ENCODE measurements around the gene PRSS12. TPM values are rescaled to one million over a fixed set of nuclear protein-coding genes. Genes with fewer than 3 reads are reported as not detected.

PRSS12 gene
- polyA plus RNA-seq, 1 donor from 2014 or later, result 1.1 TPM

DNA sequence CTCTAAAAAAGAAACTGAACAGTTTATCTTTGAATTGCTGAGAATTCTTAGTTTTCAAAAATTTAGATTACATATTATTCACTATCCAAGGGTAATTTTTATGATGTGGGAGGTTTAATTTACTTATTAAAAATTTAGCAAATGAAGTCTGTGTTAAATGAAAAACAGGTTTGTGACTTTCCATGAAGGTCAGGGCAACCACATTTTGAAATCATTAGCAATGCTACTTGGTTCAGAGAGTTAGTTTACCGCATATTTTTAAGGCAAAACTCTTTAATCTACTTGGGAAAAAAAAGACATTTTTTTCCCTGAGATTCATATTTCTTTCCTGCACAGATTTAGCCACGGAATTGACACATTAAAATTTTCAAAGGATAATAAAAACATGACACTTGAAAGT lies 37.3 kb upstream of the PRSS12 start:
- H3F3A ChIP-seq (ENCODE audit: insufficient read depth, low read length, poor library complexity, severe bottlenecking), result no peaks in the 10 kb centered on the region
- no peaks in the 10 kb centered on the region for H4K20me1 ChIP-seq (ENCODE audit: insufficient read depth)
- no peaks in the 10 kb centered on the region for H3K36me3 ChIP-seq (ENCODE audit: insufficient read depth, low read length)
- H2AFZ ChIP-seq (ENCODE audit: low read depth, low read length), result no peak overlapping the region
- no peaks in the 10 kb centered on the region for H3K9me3 ChIP-seq (ENCODE audit: low read length)
- TF ChIP-seq EP300 (conservative IDR thresholded peaks at IDR 0.05; ENCODE audit: poor library complexity, severe bottlenecking) (no peak), RAD21 (conservative IDR thresholded peaks at IDR 0.05) (no peak), TAF1 (IDR thresholded peaks at IDR 0.05; ENCODE audit: low read depth) (no peak), SMC3 (conservative IDR thresholded peaks at IDR 0.05; ENCODE audit: poor library complexity) (no peak)
- TF ChIP-seq, protein P1, sequence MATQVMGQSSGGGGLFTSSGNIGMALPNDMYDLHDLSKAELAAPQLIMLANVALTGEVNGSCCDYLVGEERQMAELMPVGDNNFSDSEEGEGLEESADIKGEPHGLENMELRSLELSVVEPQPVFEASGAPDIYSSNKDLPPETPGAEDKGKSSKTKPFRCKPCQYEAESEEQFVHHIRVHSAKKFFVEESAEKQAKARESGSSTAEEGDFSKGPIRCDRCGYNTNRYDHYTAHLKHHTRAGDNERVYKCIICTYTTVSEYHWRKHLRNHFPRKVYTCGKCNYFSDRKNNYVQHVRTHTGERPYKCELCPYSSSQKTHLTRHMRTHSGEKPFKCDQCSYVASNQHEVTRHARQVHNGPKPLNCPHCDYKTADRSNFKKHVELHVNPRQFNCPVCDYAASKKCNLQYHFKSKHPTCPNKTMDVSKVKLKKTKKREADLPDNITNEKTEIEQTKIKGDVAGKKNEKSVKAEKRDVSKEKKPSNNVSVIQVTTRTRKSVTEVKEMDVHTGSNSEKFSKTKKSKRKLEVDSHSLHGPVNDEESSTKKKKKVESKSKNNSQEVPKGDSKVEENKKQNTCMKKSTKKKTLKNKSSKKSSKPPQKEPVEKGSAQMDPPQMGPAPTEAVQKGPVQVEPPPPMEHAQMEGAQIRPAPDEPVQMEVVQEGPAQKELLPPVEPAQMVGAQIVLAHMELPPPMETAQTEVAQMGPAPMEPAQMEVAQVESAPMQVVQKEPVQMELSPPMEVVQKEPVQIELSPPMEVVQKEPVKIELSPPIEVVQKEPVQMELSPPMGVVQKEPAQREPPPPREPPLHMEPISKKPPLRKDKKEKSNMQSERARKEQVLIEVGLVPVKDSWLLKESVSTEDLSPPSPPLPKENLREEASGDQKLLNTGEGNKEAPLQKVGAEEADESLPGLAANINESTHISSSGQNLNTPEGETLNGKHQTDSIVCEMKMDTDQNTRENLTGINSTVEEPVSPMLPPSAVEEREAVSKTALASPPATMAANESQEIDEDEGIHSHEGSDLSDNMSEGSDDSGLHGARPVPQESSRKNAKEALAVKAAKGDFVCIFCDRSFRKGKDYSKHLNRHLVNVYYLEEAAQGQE (IDR thresholded peaks at IDR 0.05; ENCODE audit: borderline replicate concordance), result no peak
- no peak overlapping the region for H3K4me3 ChIP-seq (ENCODE audit: low read length)
- H3K79me2 ChIP-seq (replicated peaks; ENCODE audit: insufficient read depth, low read length), result no peaks in the 10 kb centered on the region
- no peak overlapping the region for H3K4me2 ChIP-seq (ENCODE audit: low read length)
- no peaks in the 10 kb centered on the region for H3K27me3 ChIP-seq (ENCODE audit: insufficient read depth, low read depth, low read length)
- H3K9me2 ChIP-seq (ENCODE audit: insufficient read depth, low read length), result no peaks in the 10 kb centered on the region
- H3K27ac ChIP-seq (ENCODE audit: low read length), result no peak overlapping the region
- H3K9ac ChIP-seq (ENCODE audit: low read length), result no peak overlapping the region

DNA sequence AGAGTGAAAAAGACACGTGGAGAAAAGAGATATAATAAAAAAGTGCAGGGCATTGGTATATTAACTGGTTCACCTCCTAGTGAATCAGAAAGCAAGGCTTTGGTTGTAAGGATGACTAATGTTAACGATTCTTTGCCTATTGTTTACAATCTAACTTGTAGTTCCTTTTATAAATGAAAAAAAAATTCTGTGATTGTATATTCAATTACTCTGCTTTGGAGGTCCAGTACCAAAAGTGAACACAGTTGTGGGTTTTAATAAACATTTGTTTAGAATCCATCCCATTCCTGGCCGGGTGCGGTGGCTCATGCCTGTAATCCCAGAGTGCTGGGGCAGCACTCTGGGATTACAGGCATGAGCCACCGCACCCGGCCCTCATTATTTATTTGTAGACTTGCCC lies 36.9 kb upstream of the PRSS12 start:
- no peaks in the 10 kb centered on the region for H3K9me2 ChIP-seq (ENCODE audit: insufficient read depth, low read length)
- no peaks in the 10 kb centered on the region for H3K79me2 ChIP-seq (replicated peaks; ENCODE audit: insufficient read depth, low read length)
- no peaks in the 10 kb centered on the region for H4K20me1 ChIP-seq (ENCODE audit: insufficient read depth)
- H3K4me3 ChIP-seq (ENCODE audit: low read length), result no peak overlapping the region
- TF ChIP-seq RAD21 (conservative IDR thresholded peaks at IDR 0.05), result no peak
- TF ChIP-seq MXI1 (conservative IDR thresholded peaks at IDR 0.05; ENCODE audit: poor library complexity, severe bottlenecking), result no peak
- no peak for TF ChIP-seq SMC3 (conservative IDR thresholded peaks at IDR 0.05; ENCODE audit: poor library complexity)
- no peak for TF ChIP-seq EZH2 (IDR thresholded peaks at IDR 0.05; ENCODE audit: borderline replicate concordance, insufficient read depth, low read length, poor library complexity, severe bottlenecking)
- TF ChIP-seq, protein P1 (IDR thresholded peaks at IDR 0.05; ENCODE audit: borderline replicate concordance), result no peak
- no peak for TF ChIP-seq POLR2AphosphoS5 (IDR thresholded peaks at IDR 0.05)
- TF ChIP-seq, protein P2, sequence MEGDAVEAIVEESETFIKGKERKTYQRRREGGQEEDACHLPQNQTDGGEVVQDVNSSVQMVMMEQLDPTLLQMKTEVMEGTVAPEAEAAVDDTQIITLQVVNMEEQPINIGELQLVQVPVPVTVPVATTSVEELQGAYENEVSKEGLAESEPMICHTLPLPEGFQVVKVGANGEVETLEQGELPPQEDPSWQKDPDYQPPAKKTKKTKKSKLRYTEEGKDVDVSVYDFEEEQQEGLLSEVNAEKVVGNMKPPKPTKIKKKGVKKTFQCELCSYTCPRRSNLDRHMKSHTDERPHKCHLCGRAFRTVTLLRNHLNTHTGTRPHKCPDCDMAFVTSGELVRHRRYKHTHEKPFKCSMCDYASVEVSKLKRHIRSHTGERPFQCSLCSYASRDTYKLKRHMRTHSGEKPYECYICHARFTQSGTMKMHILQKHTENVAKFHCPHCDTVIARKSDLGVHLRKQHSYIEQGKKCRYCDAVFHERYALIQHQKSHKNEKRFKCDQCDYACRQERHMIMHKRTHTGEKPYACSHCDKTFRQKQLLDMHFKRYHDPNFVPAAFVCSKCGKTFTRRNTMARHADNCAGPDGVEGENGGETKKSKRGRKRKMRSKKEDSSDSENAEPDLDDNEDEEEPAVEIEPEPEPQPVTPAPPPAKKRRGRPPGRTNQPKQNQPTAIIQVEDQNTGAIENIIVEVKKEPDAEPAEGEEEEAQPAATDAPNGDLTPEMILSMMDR (IDR thresholded peaks at IDR 0.05; ENCODE audit: poor library complexity, severe bottlenecking), result no peak
- no peak for TF ChIP-seq EP300 (conservative IDR thresholded peaks at IDR 0.05; ENCODE audit: poor library complexity, severe bottlenecking)
- TF ChIP-seq TAF1 (IDR thresholded peaks at IDR 0.05; ENCODE audit: low read depth), result no peak
- no peaks in the 10 kb centered on the region for H3K9me3 ChIP-seq (ENCODE audit: low read length)
- H3K27ac ChIP-seq (ENCODE audit: low read length), result no peak overlapping the region
- H3K4me2 ChIP-seq (ENCODE audit: low read length), result no peak overlapping the region
- H2AFZ ChIP-seq (ENCODE audit: low read depth, low read length), result no peak overlapping the region
- H3K36me3 ChIP-seq (ENCODE audit: insufficient read depth, low read length), result no peaks in the 10 kb centered on the region
- no peaks in the 10 kb centered on the region for H3F3A ChIP-seq (ENCODE audit: insufficient read depth, low read length, poor library complexity, severe bottlenecking)
- no peaks in the 10 kb centered on the region for H3K27me3 ChIP-seq (ENCODE audit: insufficient read depth, low read depth, low read length)
- H3K9ac ChIP-seq (ENCODE audit: low read length), result no peak overlapping the region

Data from neural cell (in vitro differentiated cells).